K562 (cell line): ENCODE data around the gene PGM2L1. TPM values are rescaled to one million over a fixed set of nuclear protein-coding genes. Genes with fewer than 3 reads are reported as not detected.
A peak's percentile ranks its signal among the peaks of the same experiment; 100 is the strongest.

ENCODE experiments used
- CHD2 ChIP-seq: IDR thresholded peaks from 2 replicates; pipeline ENCODE4 v1.6.1; 2011; ENCODE audit warnings: low read depth, low read length
- GATAD2A ChIP-seq: fragments of 450-650 bp; IDR thresholded peaks from 2 replicates; pipeline ENCODE4 v1.6.1; 2017
- GTF2F1 ChIP-seq: IDR thresholded peaks from 2 replicates; pipeline ENCODE4 v1.6.1; 2011; ENCODE audit warnings: low read depth, low read length, improper control_type of control experiment
- HDAC3 ChIP-seq: fragments of 450-650 bp; IDR thresholded peaks from 2 replicates; pipeline ENCODE4 v1.6.1; 2018; ENCODE audit warnings: borderline replicate concordance, mild to moderate bottlenecking, moderate library complexity; ENCODE audit not compliant: partially characterized antibody
- MYNN ChIP-seq, 2 experiments: sonication (generic); formaldehyde crosslinking in 1 of 2; IDR thresholded peaks; 2 replicates each; pipeline versions ENCODE4 v1.5.0 to v1.6.1; 2016 to 2020; ENCODE audit warnings: antibody characterized with exemption in 1 of 2, missing genetic modification reagents in 1 of 2
- NUFIP1 ChIP-seq: fragments of 450-650 bp; IDR thresholded peaks from 2 replicates; pipeline ENCODE4 v1.6.1; 2018; ENCODE audit not compliant: partially characterized antibody
- POLR2B ChIP-seq: fragments of 450-650 bp; IDR thresholded peaks from 2 replicates; pipeline ENCODE4 v1.6.1; 2018; ENCODE audit warnings: low read depth; ENCODE audit not compliant: partially characterized antibody
- TAF1 ChIP-seq: IDR thresholded peaks from 2 replicates; pipeline ENCODE4 v1.6.1; 2011; ENCODE audit warnings: mild to moderate bottlenecking, low read length, moderate library complexity; ENCODE audit not compliant: insufficient read depth, control insufficient read depth, severe bottlenecking; ENCODE audit errors: extremely low read depth
- TBL1XR1 ChIP-seq, 2 experiments: IDR thresholded peaks; 2 replicates each; pipeline ENCODE4 v1.6.1; 2012; ENCODE audit warnings: improper control_type of control experiment in 2 of 2, low read length in 2 of 2, mild to moderate bottlenecking in 1 of 2
- TCFL5 ChIP-seq: fragments of 250-450 bp; sonication (Bioruptor Pico); conservative IDR thresholded peaks from 2 replicates; pipeline ENCODE4 v1.6.1; 2021; ENCODE audit warnings: mild to moderate bottlenecking, moderate library complexity, matching md5 sums
- ZNF121 ChIP-seq: sonication (generic); formaldehyde crosslinking; conservative IDR thresholded peaks from 2 replicates; pipeline ENCODE4 v1.8.0; 2022; ENCODE audit warnings: missing genetic modification reagents
- polyA plus RNA-seq, 8 experiments: library from polyadenylated mRNA; depleted of rRNA in 4 of 8; stranded (reverse) in 5 of 8; unstranded in 3 of 8; fragments of >200 nt; fragmentation: Nextera tagmentation in 2 of 8; fragmentation: Illumina TruSeq in 1 of 8; extraction: Ambion mirVana in 2 of 8; extraction: Trizol in 1 of 8; gene quantifications; 2 replicates each; pipeline versions ENCODE4 v1.2.1 to v1.2.3, GENCODE V29; 2011 to 2014; ENCODE audit warnings: inconsistent platforms in 1 of 8, missing spikeins in 1 of 8
- total RNA-seq, 7 experiments: library from RNA; depleted of rRNA in 6 of 7; stranded (reverse); fragments of >200 nt in 6 of 7; fragmentation: Illumina TruSeq in 2 of 7; extraction: Trizol in 2 of 7; gene quantifications; 2 replicates each; pipeline versions ENCODE4 v1.2.1 to v1.2.3, GENCODE V29; 2011 to 2021; ENCODE audit warnings: low replicate concordance in 1 of 7
- TF ChIP-seq, protein P1 (sequence below), 2 experiments: IDR thresholded peaks in 1 of 2; conservative IDR thresholded peaks in 1 of 2; 2 replicates each; pipeline ENCODE4 v1.6.1; 2016; ENCODE audit warnings: low read depth in 2 of 2, mild to moderate bottlenecking in 1 of 2, missing compliant biosample characterization in 1 of 2, missing genetic modification characterization in 1 of 2, moderate library complexity in 1 of 2
- TF ChIP-seq, protein P2 (sequence below): sonication (generic); formaldehyde crosslinking; IDR thresholded peaks from 2 replicates; pipeline ENCODE4 v1.8.1; 2023; ENCODE audit warnings: mild to moderate bottlenecking, missing genetic modification reagents
- TF ChIP-seq, protein P3 (sequence below): fragments of 150-350 bp; IDR thresholded peaks from 2 replicates; pipeline ENCODE4 v1.6.1; 2014; ENCODE audit warnings: low read depth, mild to moderate bottlenecking, low read length, borderline replicate concordance
- TF ChIP-seq, protein P4 (sequence below): fragments of 450-650 bp; IDR thresholded peaks from 2 replicates; pipeline ENCODE4 v1.7.1; 2018; ENCODE audit warnings: mild to moderate bottlenecking, low read depth; ENCODE audit not compliant: partially characterized antibody

The PGM2L1 gene
- total and polyA plus RNA-seq, 9 of the 15 experiments (the other 6 are each of a cell fraction or from before 2014, with no cell fraction given): 0.32 to 0.95 (median 0.63) TPM

DNA sequence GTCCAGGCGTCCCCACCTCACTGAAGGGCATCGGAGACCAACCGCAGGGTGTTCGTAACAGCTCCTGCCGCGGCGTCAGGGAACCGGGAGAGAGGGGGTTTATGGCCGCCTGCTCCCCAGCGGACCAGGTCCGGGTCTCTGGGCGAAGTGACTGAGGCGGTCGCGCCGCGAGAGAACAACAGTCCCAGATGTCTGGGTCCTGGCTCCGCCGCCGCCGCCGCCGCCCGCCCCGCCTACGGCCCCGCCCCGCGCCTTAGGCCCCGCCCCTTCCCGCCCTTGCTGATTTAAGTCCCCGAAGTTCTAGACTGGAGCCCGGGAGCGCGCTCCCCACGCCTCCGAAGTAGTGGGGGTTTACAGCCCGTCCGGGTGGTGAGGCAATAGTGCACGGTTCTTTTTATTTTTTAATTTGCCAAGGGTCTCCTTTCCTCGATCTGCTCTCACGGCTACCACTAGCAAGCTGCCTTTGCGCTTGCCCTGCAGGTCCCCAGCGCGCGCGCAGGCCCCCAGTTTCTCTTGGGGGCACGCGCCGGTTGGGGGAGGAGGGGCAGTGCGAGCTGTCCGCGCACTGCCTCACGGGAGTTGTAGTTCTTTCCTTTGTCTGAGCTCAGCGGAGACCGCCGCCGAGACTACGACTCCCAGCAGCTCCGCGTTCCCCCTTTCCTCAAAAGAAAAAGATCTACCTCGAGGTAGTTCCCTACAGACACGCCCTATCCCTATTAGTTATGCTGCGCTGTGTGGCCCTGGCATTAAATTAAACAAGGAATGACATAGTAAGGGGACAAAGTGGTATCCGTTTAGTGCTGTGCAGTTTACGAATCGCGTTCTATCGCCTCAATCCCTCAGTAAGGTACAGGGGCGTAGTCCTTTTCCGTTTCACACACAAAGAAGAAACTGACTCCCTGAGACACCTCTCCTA lies at the start of gene PGM2L1 (continued):
- TF ChIP-seq, protein P1, sequence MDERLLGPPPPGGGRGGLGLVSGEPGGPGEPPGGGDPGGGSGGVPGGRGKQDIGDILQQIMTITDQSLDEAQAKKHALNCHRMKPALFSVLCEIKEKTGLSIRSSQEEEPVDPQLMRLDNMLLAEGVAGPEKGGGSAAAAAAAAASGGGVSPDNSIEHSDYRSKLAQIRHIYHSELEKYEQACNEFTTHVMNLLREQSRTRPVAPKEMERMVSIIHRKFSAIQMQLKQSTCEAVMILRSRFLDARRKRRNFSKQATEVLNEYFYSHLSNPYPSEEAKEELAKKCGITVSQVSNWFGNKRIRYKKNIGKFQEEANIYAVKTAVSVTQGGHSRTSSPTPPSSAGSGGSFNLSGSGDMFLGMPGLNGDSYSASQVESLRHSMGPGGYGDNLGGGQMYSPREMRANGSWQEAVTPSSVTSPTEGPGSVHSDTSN (CRISPR knock-in tag; IDR thresholded peaks at IDR 0.05; ENCODE audit: low read depth): no peak
- TF ChIP-seq, protein P1 (tag; conservative IDR thresholded peaks at IDR 0.05; ENCODE audit: low read depth): no peak
- TF ChIP-seq TBL1XR1 (IDR thresholded peaks at IDR 0.05; ENCODE audit: low read length in 2 of 2): peak in 1 of 2 experiments; percentile 53; a peak in 2 of 4 replicates
- TF ChIP-seq ZNF121 (CRISPR knock-in tag): no peak
- TF ChIP-seq HDAC3: no peak
- no peak for TF ChIP-seq MYNN (IDR thresholded peaks at IDR 0.05)
- TF ChIP-seq MYNN (CRISPR knock-in tag; IDR thresholded peaks at IDR 0.05): no peak
- TF ChIP-seq, protein P2, sequence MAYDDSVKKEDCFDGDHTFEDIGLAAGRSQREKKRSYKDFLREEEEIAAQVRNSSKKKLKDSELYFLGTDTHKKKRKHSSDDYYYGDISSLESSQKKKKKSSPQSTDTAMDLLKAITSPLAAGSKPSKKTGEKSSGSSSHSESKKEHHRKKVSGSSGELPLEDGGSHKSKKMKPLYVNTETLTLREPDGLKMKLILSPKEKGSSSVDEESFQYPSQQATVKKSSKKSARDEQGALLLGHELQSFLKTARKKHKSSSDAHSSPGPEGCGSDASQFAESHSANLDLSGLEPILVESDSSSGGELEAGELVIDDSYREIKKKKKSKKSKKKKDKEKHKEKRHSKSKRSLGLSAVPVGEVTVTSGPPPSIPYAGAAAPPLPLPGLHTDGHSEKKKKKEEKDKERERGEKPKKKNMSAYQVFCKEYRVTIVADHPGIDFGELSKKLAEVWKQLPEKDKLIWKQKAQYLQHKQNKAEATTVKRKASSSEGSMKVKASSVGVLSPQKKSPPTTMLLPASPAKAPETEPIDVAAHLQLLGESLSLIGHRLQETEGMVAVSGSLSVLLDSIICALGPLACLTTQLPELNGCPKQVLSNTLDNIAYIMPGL (CRISPR knock-in tag): no peak
- TF ChIP-seq NUFIP1: no peak
- TF ChIP-seq GATAD2A: no peak
- TF ChIP-seq, protein P3, sequence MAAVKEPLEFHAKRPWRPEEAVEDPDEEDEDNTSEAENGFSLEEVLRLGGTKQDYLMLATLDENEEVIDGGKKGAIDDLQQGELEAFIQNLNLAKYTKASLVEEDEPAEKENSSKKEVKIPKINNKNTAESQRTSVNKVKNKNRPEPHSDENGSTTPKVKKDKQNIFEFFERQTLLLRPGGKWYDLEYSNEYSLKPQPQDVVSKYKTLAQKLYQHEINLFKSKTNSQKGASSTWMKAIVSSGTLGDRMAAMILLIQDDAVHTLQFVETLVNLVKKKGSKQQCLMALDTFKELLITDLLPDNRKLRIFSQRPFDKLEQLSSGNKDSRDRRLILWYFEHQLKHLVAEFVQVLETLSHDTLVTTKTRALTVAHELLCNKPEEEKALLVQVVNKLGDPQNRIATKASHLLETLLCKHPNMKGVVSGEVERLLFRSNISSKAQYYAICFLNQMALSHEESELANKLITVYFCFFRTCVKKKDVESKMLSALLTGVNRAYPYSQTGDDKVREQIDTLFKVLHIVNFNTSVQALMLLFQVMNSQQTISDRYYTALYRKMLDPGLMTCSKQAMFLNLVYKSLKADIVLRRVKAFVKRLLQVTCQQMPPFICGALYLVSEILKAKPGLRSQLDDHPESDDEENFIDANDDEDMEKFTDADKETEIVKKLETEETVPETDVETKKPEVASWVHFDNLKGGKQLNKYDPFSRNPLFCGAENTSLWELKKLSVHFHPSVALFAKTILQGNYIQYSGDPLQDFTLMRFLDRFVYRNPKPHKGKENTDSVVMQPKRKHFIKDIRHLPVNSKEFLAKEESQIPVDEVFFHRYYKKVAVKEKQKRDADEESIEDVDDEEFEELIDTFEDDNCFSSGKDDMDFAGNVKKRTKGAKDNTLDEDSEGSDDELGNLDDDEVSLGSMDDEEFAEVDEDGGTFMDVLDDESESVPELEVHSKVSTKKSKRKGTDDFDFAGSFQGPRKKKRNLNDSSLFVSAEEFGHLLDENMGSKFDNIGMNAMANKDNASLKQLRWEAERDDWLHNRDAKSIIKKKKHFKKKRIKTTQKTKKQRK: no peak
- no peak for TF ChIP-seq TCFL5 (CRISPR knock-in tag)
- peak; percentile 51 for TF ChIP-seq TAF1
- peak; percentile 61 for TF ChIP-seq POLR2B
- TF ChIP-seq, protein P4, sequence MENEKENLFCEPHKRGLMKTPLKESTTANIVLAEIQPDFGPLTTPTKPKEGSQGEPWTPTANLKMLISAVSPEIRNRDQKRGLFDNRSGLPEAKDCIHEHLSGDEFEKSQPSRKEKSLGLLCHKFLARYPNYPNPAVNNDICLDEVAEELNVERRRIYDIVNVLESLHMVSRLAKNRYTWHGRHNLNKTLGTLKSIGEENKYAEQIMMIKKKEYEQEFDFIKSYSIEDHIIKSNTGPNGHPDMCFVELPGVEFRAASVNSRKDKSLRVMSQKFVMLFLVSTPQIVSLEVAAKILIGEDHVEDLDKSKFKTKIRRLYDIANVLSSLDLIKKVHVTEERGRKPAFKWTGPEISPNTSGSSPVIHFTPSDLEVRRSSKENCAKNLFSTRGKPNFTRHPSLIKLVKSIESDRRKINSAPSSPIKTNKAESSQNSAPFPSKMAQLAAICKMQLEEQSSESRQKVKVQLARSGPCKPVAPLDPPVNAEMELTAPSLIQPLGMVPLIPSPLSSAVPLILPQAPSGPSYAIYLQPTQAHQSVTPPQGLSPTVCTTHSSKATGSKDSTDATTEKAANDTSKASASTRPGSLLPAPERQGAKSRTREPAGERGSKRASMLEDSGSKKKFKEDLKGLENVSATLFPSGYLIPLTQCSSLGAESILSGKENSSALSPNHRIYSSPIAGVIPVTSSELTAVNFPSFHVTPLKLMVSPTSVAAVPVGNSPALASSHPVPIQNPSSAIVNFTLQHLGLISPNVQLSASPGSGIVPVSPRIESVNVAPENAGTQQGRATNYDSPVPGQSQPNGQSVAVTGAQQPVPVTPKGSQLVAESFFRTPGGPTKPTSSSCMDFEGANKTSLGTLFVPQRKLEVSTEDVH: peak; percentile 64
- TF ChIP-seq GTF2F1: no peak
- peak; percentile 75 for TF ChIP-seq CHD2
